ENCODE data around the gene NDE1.
"Not testable (repeated sequence)": the region's sequence is repeated elsewhere in the genome, so short reads cannot be mapped to it uniquely, and the experiment has no call there.

The NDE1 gene

DNA sequence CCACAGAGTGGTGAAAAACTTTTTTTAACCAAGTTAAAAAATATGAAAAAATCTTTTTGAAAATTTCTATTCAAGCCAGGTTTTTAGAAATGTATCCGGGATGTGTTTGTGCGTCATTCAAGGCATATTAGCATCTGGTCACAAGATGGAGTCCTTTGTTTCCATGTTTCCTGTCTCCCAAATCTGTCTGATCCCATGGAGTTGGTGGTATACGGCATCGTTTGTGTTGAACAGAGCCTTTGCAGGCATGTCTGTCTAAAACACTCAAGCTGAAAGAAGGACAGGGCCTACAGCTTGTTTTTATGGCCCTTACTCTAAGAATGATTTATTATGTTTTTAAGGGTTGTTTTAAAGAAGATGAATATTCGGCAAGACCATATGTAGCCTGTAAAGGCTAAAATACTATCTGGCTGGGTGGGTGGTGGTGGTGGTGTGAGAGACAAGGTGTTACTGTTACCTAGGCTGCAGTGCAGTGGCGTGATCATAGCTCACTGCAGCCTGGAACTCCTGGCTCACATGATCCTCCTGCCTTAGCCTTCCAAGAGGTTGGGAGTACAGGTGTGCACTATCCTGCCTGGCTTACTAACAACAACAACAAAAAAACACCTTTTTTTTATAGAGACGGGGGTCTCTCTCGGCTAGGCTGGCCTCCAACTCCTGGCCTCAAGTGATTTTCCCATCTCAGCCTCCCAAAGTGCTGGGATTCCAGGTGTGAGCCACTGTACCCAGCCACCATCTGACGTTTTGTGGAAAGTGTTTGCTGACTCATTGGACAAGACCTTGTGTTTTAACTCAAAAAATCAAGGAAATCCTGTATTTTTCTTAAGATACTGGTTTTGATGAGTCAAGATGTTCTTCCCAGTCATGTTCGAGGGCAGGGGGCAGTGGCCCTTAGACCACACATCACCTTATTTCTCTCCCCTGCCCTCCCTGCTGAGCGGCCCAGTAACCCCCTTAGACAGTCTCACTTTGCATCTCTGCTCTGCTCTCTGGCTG, 52.2 kb downstream of the NDE1 start:
- DNase-seq, result no peak

GRCh38 chr16:15703029-15703736, 53.1 kb downstream of the NDE1 start:
- DNase-seq, result no peak

DNA sequence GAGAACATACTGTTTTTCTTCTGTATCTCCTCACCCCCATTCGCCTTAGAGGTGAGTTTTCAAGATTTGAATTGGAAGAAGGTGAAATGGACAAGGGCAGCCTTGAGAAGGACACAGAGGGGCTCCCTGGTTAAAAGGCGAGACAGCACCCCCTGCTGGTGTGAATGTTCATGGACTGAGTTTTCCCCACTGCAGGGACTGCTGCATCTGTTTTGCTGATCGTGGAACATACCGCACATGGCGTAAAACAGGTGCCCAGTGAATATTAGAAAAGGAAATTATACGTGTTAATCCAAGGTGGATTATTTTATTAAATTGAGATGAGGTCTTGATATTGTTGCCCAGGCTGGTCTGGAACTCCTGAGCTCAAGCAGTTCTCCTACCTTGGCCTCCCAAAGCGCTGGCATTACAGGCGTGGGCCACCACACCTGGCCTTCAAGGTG, 54.5 kb downstream of the NDE1 start:
- peak; percentile 66 for DNase-seq

DNA sequence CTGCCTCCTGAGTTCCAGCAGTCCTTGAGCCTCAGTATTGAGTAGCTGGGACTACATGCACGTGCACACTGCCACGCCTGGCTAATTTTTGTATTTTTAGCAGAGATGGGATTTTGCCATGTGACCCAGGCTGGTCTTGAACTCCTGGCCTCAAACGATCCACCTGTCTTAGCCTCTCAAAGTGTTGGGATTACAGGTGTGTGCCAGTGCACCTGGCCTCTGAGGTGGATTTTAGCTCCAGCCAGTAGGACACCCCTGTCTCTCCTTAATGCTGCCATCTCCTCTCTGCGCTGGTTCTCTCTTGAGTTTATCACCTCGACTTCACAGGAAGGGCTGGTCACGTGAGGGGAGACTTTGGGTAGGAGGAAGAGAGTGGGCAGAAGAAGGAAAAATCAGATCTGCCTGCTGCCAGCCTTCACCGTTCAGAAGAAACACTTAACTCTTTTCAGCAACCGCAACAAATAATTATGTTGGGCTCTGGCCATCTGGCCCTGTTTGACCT, 55.1 kb downstream of the NDE1 start:
- DNase-seq, result no peak

DNA sequence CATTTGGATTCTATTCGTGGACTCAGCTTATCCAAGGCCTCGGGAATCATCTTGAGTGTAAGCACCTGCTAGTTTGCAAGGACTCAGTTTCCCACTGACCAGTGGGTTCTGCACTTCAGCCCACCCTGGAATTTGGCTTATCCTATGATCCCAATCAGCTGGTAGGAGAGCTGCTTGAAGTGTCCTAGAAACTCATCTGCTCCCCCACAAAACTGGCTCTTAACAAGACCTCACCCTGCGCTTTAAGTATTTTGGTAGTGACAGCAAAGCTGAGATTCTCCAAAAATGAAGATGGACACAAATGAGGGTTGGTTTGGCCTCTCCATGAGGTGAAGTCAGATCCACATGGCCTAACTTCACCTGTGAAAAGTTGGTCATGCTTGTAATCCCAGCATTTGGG, 57.3 kb downstream of the NDE1 start:
- no peak for DNase-seq

GRCh38 chr16:15708096-15708495, 58.1 kb downstream of the NDE1 start:
- no peak for DNase-seq

- DNase-seq, result no peak
Measured at GRCh38 chr16:15708997-15709396, 59.0 kb downstream of the NDE1 start.

- DNase-seq, result no peak
Measured at GRCh38 chr16:15714393-15715172, 64.5 kb downstream of the NDE1 start.

DNA sequence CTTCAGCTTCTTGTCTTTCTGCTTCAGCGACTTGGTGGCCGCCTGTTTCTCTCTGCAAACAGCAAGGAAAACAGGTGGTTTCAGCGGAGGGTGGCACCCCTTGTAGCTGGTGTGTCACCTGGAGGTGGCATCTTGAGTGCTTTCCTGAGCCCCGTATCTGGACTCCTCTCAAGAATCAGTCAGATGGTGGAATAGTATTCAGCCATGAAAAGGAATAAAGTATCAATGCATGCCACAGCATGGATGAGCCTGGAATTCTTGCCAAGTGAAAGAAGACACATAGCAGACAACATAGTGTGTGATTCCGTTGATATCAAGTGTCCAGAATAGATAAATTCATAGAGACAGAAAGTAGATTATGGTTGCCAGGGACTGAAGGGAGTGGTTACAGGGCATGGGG, 65.2 kb downstream of the NDE1 start:
- DNase-seq, result no peak

- no peak for DNase-seq
Measured at GRCh38 chr16:15716694-15717447, 66.8 kb downstream of the NDE1 start.

GRCh38 chr16:15721018-15721417, 71.0 kb downstream of the NDE1 start:
- DNase-seq, result no peak

- no peak for DNase-seq
Measured at GRCh38 chr16:15723808-15724207, 73.8 kb downstream of the NDE1 start.

GRCh38 chr16:15725641-15726240, 75.7 kb downstream of the NDE1 start:
- DNase-seq, result no peak

- DNase-seq, result no peak
Measured at GRCh38 chr16:15726715-15727114, 76.7 kb downstream of the NDE1 start.

DNA sequence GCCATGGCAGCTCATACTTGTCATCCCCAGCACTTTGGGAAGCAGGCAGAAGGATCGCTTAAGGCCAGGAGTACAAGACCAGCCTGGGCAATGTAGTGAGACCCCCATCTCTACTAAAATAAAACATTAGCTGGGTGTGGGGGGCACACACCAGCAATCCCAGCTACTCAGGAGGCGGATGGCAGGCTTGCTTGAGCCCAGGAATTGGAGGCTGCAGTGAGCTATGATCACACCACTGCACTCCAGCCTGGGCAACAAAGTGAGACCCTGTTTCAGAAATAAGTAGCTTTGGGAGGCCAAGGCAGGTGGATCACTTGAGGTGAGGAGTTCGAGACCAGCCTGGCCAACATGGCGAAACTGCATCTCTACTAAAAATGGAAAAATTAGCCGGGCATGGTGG, 77.7 kb downstream of the NDE1 start:
- DNase-seq, result not testable (repeated sequence)

GRCh38 chr16:15729152-15729551, 79.1 kb downstream of the NDE1 start:
- DNase-seq, result no peak

DNA sequence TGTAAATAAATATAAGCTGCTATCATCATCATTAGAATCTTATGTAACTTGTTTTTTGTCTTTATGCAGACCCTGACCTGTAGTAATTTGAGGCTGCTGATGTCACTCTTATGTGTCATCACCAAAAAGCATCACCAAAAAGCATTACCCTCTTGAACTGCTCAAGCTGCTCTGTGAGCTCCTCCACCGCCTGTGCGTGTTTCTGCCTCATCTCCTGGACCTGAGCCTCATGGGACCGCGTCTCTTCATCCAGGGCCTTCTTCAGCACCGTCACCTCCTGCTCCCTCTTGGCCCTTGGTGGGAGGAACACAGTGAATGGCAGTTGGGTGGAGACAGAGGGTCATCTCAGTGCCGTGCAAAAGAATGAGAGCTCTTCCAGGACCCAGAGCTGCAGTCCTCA, 82.4 kb downstream of the NDE1 start:
- no peak for DNase-seq

DNA sequence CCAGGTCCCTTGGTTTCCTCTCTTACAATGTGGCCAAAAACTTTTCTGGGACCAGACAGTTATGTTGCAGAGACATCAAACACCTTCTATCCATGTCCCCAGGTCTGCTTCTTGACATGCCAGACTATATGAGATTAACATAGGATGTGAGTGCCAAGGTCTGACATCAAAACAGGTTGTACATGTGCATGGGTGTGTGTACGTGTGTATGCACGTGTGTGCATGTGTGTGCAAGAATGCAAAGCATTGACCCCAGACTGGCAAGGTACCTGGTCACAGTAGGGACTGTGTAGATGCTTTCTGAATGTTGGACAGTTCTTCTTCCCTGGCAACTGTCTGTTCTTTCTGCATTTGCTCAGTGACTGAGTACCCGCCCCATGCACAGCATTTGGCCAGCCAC, 85.6 kb downstream of the NDE1 start:
- DNase-seq, result no peak

GRCh38 chr16:15736529-15736928, 86.5 kb downstream of the NDE1 start:
- DNase-seq, result no peak

DNA sequence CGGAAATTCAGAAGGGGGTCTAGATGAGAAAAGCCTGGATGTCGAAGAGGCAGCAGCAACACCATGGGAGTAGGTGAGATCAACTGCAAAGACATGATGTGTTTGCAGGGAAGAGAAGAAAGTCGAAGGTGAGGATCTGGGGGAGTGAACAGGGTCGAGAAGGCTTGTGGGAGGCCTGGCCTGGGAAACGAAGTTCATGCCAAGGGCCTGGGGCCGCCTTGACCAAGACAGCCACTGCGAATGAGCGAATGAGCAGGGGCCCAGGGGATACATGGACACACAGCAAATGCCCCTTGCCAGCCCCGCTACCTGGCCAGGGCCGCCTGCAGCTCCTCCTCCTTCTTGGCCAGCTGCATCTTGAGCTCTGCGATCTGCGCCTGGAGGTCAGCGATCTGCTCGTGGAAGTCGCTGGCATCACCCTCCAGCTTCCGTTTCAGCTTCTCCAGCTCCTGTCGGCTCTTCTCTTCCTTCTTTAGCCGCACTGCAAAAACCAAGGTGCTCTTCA, 87.1 kb downstream of the NDE1 start:
- no peak for DNase-seq

DNA sequence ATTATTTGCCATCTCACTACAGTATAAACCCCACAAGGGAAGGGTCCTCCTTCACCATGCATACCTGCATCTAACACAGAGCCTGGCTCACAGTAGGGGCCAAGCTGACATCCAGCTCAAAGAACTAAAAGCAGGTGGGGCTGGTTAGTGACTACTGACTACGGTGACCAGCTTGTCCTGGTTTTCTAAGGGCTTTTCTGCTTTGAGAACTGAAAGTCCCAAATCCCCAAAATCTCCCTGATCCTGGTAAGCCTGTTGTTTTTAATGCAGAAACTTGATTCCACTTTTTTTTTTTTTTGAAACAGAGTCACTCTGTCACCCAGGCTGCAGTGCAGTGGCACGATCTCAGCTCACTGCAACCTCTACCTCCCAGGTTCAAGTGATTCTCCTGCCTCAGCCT, 89.4 kb downstream of the NDE1 start:
- DNase-seq, result no peak

DNA sequence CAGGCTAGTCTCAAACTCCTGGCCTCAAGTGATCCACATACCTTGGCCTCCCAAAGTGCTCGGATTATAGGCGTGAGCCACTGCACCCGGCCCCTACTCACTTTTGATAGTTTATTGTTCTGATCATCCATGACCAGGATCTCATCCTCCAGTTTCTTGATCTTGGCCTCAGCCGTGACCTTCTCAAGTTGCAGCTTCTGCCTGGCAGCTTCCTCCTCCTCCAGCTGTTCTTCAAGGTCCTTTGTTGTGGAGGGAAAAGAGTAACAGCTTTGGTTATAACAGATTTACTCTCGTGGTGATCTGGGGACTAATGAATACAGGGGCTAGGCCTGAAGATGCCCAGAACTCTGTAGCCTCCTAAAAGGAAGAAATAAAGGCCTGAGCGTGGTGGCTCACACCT, 89.9 kb downstream of the NDE1 start:
- DNase-seq, result no peak
